Measurements from ENCODE around the gene ZBTB4. TPM values are rescaled to one million over a fixed set of nuclear protein-coding genes. Genes with fewer than 3 reads are reported as not detected.

Gene ZBTB4
- total RNA-seq, 4 donors from 2014 or later = 22.7 to 116 (median 39.2) TPM

DNA sequence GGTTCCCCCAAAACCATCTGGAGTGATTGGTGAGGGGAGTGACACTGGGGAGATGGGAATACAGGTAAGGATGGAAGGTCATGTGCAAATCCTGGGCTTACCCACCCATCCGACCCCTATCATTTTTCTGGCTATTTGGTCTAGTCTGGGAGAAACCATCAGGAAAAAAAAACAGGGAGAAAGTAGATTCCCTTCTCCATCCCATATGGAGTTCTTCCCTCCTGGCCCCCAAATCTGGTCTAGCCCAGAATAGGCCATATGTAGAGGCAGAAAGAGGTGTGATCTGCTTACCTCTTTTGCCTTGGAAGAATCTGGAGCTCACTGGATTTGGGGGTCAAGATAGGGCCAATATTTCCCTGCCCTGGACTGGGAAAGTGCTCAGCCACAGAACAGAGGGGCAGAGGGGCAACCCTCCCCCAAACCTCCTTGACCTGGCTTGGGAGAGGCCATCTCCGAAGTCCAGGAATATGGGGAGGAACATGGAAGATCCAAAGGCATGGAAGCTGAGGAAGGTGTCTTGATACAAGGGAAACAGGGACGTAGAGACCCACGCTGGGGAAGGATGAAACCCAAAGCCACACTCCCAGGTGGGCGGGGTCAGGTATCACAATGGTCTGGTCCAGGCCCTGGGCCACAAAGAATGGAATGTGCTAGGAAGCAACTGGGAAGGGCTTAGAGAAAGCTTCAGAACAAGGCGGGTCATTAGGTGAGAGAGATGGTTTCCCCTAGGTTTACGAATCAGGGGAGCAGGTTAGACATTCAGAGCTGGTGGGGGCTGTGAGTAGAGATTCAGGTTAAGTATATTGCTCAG is 18.4 kb downstream of the ZBTB4 start:
- H3K27me3 ChIP-seq = no peaks in the 10 kb centered on the region
- DNase-seq = no peak
- no peaks in the 10 kb centered on the region for H3K9me3 ChIP-seq
- H3K36me3 ChIP-seq = no peaks in the 10 kb centered on the region
- no peaks in the 10 kb centered on the region for H3K4me1 ChIP-seq
- no peak overlapping the region for H3K27ac ChIP-seq
- H3K4me3 ChIP-seq = no peak overlapping the region
- no peak for TF ChIP-seq POLR2A (IDR thresholded peaks at IDR 0.05)
- intact Hi-C loops (cut with DNase I; ENCODE audit: low total_unique reads) = no loop called here

DNA sequence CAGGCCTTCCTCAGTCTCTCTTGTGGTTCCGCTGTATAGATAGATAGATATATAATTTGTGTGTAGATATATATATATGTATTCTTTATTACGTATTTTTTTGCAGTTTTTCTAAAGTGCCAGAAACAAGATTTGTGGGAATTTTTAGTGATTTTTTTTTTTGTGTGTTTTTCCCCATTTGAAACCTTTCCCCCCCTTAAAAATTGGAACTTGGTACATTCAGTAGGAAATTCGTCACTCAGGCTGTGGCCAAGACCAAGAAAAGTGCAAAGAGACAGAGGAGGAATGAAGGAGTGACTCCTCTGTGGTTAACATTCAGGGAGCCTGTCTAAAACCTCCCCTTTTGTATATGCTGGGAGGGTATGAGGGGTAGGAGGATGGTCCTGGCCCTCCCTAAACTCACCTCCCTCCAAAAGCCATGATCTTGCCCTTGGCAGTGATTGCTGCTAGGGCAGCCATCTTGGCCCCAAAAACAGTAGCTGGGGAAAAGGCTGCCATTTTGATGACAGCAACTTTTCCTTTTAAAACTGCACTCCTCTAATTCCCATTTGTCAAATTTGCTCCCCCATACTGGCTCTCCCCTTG is 19.4 kb downstream of the ZBTB4 start:
- H3K27me3 ChIP-seq = no peaks in the 10 kb centered on the region
- no peak for DNase-seq
- no peak overlapping the region for H3K4me3 ChIP-seq
- H3K9me3 ChIP-seq = no peaks in the 10 kb centered on the region
- intact Hi-C loops (cut with DNase I; ENCODE audit: low total_unique reads) = no loop called here
- no peak overlapping the region for H3K27ac ChIP-seq
- H3K4me1 ChIP-seq = no peaks in the 10 kb centered on the region
- H3K36me3 ChIP-seq = no peaks in the 10 kb centered on the region
- TF ChIP-seq POLR2A (IDR thresholded peaks at IDR 0.05) = no peak
- TF ChIP-seq, protein P1, sequence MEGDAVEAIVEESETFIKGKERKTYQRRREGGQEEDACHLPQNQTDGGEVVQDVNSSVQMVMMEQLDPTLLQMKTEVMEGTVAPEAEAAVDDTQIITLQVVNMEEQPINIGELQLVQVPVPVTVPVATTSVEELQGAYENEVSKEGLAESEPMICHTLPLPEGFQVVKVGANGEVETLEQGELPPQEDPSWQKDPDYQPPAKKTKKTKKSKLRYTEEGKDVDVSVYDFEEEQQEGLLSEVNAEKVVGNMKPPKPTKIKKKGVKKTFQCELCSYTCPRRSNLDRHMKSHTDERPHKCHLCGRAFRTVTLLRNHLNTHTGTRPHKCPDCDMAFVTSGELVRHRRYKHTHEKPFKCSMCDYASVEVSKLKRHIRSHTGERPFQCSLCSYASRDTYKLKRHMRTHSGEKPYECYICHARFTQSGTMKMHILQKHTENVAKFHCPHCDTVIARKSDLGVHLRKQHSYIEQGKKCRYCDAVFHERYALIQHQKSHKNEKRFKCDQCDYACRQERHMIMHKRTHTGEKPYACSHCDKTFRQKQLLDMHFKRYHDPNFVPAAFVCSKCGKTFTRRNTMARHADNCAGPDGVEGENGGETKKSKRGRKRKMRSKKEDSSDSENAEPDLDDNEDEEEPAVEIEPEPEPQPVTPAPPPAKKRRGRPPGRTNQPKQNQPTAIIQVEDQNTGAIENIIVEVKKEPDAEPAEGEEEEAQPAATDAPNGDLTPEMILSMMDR (IDR thresholded peaks at IDR 0.05) = no peak

DNA sequence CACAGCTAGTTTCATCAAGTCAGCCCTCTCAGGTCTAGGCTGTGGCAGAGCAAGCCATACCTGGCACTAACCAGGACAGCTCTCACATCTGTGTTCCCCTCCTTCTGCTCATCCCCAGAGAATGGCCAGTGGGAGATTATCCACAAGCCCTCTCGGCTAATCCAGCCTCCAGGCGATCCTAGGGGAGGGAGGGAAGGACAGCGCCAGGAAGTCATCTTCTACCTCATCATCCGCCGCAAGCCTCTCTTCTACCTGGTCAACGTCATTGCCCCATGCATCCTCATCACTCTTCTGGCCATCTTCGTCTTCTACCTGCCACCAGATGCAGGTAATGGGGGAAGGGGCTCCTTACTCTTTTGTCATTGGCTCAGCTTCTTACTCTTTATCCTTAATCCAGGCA is 31.0 kb downstream of the ZBTB4 start:
- H3K27me3 ChIP-seq = peaks cover 0 to 5% of the 10 kb centered on the region in 2 donors
- peaks cover 0 to 13% of the 10 kb centered on the region in 2 donors for H3K4me1 ChIP-seq
- intact Hi-C loops (cut with DNase I; ENCODE audit: low total_unique reads) = no loop called here
- H3K9me3 ChIP-seq = no peaks in the 10 kb centered on the region
- H3K36me3 ChIP-seq = no peaks in the 10 kb centered on the region
- no peak overlapping the region for H3K27ac ChIP-seq
- no peak for DNase-seq
- TF ChIP-seq POLR2A (IDR thresholded peaks at IDR 0.05) = no peak
- TF ChIP-seq, protein P1 (IDR thresholded peaks at IDR 0.05) = no peak
- H3K4me3 ChIP-seq = no peak overlapping the region

DNA sequence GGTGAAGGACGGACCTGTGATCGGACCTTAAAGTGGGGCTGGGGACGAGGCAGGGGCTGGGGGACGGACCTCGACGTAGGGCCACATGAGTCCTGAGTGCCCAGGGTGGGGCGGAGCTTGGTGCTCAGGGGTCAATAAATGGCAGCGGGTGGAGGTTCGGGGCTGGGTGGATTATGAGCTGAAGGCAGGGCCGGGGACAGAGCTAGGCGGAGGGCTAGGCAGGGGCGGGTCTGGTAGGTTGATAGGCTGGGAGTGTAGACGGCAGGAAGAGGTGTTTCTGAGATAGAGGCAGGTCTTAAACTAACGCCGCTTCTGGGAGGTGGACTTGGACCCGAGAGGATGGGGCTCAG is 33.8 kb downstream of the ZBTB4 start:
- Histone ChIP-seq H3K4me1 (peaks cover 0 to 16% of the 10 kb centered on the region in 2 donors), H3K27me3 (peaks cover 0 to 5% of the 10 kb centered on the region in 2 donors), H3K27ac (no peak overlapping the region), H3K4me3 (peak overlapping the region in 1 of 2 donors; percentile 4), H3K9me3 (no peaks in the 10 kb centered on the region), H3K36me3 (no peaks in the 10 kb centered on the region)
- DNase-seq = no peak
- intact Hi-C loops (cut with DNase I; ENCODE audit: low total_unique reads) = no loop called here
- TF ChIP-seq POLR2A (IDR thresholded peaks at IDR 0.05) = no peak
- TF ChIP-seq, protein P1 (IDR thresholded peaks at IDR 0.05) = no peak

DNA sequence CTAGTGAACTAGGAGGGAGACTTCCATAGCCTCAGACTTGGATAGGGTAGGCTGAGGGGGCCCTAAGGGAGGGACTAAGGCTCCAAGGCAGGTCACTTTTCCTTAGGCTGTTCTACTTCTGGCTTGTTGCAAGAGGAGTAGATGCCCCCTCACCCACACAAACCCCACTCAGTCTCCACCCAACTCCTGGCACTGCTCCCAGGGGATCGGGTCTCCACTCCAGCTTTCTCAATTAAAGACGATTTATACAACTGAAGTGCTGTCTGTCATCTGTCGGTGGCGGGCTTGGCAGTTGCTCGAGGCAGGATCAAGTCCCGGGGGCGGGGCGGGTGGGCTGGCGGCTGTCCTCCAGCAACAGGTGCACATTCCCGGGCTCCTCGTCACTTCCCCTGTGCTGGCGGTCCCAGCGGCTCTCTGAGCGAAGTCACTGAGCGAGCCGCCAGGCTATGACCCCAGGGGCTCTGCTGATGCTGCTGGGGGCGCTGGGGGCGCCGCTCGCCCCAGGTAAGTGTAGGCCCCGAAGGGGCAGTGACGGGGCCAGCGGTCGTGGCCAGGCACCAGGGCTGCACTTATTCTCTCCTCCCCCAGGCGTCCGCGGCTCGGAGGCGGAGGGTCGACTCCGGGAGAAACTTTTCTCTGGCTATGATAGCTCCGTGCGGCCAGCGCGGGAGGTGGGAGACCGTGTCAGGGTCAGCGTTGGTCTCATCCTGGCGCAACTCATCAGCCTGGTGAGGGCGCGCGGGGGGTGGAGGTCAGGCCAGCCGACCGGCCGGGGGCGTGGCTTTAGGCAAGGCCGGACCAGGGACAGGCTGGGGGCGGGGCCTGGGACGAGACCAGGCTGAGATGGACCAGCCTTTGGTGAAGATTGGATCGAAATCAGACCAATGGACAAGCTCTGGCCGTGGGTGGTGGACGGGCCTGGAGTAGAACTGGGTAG is 34.5 kb downstream of the ZBTB4 start, which contains the start of gene CHRNB1:
TSS of gene CHRNB1 (plus strand) at position 380 of the 937 bp plus-strand sequence. CDS start at position 447, 67 bp downstream.
- no peak within 1 kb of the TSS for H3K27ac ChIP-seq

More for the DNA sequence above, 34.5 kb downstream of the ZBTB4 start, which contains the start of gene CHRNB1:
- Histone ChIP-seq H3K9me3 (no peaks in the 10 kb centered on the region), H3K36me3 (no peaks in the 10 kb centered on the region), H3K27me3 (peaks cover 0 to 9% of the 10 kb centered on the region in 2 donors), H3K4me1 (peaks cover 0 to 18% of the 10 kb centered on the region in 2 donors), H3K4me3 (peak within 1 kb of the TSS in 1 of 2 donors; percentile 4)
- intact Hi-C loops (cut with DNase I; ENCODE audit: low total_unique reads) = no loop called here
- TF ChIP-seq, protein P1 (IDR thresholded peaks at IDR 0.05) = no peak
- no peak for TF ChIP-seq POLR2A (IDR thresholded peaks at IDR 0.05)
- DNase-seq = peak; percentile 54 to 60

Measured in uterus (tissue), 4 donors.